ENCODE results near the gene SLC2A11.
"Not testable (repeated sequence)": the region's sequence is repeated elsewhere in the genome, so short reads cannot be mapped to it uniquely, and the experiment has no call there.

The SLC2A11 gene

GRCh38 chr22:23908587-23909205, 51.0 kb downstream of the SLC2A11 start:
- no peak for DNase-seq (ENCODE audit: low spot score)

- no peak for DNase-seq (ENCODE audit: low spot score)
These were observed 51.7 kb downstream of the SLC2A11 start for GRCh38 chr22:23909296-23909898.

GRCh38 chr22:23910496-23911190, 53.0 kb downstream of the SLC2A11 start:
- no peak for DNase-seq (ENCODE audit: low spot score)

GRCh38 chr22:23911318-23911980, 53.8 kb downstream of the SLC2A11 start:
- DNase-seq (ENCODE audit: low spot score), result no peak

GRCh38 chr22:23912293-23912903, 54.7 kb downstream of the SLC2A11 start:
- DNase-seq (ENCODE audit: low spot score), result no peak

- no peak for DNase-seq (ENCODE audit: low spot score)
These were observed 55.6 kb downstream of the SLC2A11 start for GRCh38 chr22:23913306-23913660.

GRCh38 chr22:23913661-23914353, 56.1 kb downstream of the SLC2A11 start:
- DNase-seq (ENCODE audit: low spot score), result peak; percentile 100

- no peak for DNase-seq (ENCODE audit: low spot score)
These were observed 57.6 kb downstream of the SLC2A11 start for GRCh38 chr22:23915290-23915689.

- peak; percentile 1 for DNase-seq (ENCODE audit: low spot score)
These were observed 62.6 kb downstream of the SLC2A11 start for GRCh38 chr22:23920267-23920611.

GRCh38 chr22:23921586-23922201, 64.0 kb downstream of the SLC2A11 start:
- DNase-seq (ENCODE audit: low spot score), result not testable (repeated sequence)

GRCh38 chr22:23922921-23923320, 65.2 kb downstream of the SLC2A11 start:
- DNase-seq (ENCODE audit: low spot score), result no peak

GRCh38 chr22:23925020-23925606, 67.4 kb downstream of the SLC2A11 start:
- no peak for DNase-seq (ENCODE audit: low spot score)

GRCh38 chr22:23926561-23926960, 68.9 kb downstream of the SLC2A11 start:
- no peak for DNase-seq (ENCODE audit: low spot score)

Measured in Ammon's horn (tissue), 1 donor.